OCI-LY1 (cell line): Measurements from ENCODE around the gene PSMC2.

Experiments
- H2AFZ ChIP-seq: fragments of 200-600 bp; sonication (generic), shearing (Covaris generic); 2 replicates; pipeline ENCODE4 v1.6.0; 2014; ENCODE audit warnings: antibody characterized with exemption, mild to moderate bottlenecking, low read length
- H3F3A ChIP-seq: fragments of 200-600 bp; sonication (generic), shearing (Covaris generic); 2 replicates; pipeline ENCODE4 v1.6.0; 2014; ENCODE audit warnings: mild to moderate bottlenecking, antibody characterized with exemption, low read length, moderate library complexity; ENCODE audit not compliant: insufficient read depth
- H3K27ac ChIP-seq: fragments of 200-600 bp; sonication (generic); 2 replicates; pipeline ENCODE4 v1.5.1; 2014; ENCODE audit warnings: low read length, mixed run types, mild to moderate bottlenecking, low read depth; ENCODE audit not compliant: poor library complexity, severe bottlenecking
- H3K27me3 ChIP-seq: fragments of 200-600 bp; sonication (generic); 2 replicates; pipeline ENCODE4 v1.6.0; 2014; ENCODE audit warnings: antibody characterized with exemption, mild to moderate bottlenecking, low read length, moderate library complexity; ENCODE audit not compliant: insufficient read depth
- H3K36me3 ChIP-seq: fragments of 200-600 bp; sonication (generic); 2 replicates; pipeline ENCODE4 v1.6.1; 2014; ENCODE audit warnings: mild to moderate bottlenecking, antibody characterized with exemption, low read length, moderate library complexity, mixed read lengths; ENCODE audit not compliant: insufficient read depth
- H3K4me1 ChIP-seq: fragments of 200-600 bp; sonication (generic); 2 replicates; pipeline ENCODE4 v1.5.1; 2014; ENCODE audit warnings: mild to moderate bottlenecking, low read length, moderate library complexity; ENCODE audit not compliant: insufficient read depth, severe bottlenecking
- H3K4me2 ChIP-seq: fragments of 200-600 bp; sonication (generic), shearing (Covaris generic); 2 replicates; pipeline ENCODE4 v1.6.1; 2014; ENCODE audit warnings: low read length
- H3K4me3 ChIP-seq: fragments of 200-600 bp; sonication (generic); 2 replicates; pipeline ENCODE4 v1.5.1; 2014; ENCODE audit warnings: low read length, low read depth, mild to moderate bottlenecking, mixed read lengths; ENCODE audit not compliant: poor library complexity, severe bottlenecking
- H3K79me2 ChIP-seq: fragments of 200-600 bp; shearing (Covaris generic); 2 replicates; pipeline ENCODE4 v1.6.1; 2016; ENCODE audit warnings: mixed run types, low read length, mixed read lengths; ENCODE audit not compliant: insufficient read depth
- H3K9ac ChIP-seq: fragments of 200-600 bp; sonication (generic), shearing (Covaris generic); 2 replicates; pipeline ENCODE4 v1.6.1; 2014; ENCODE audit warnings: mild to moderate bottlenecking, low read length, mixed read lengths
- H3K9me2 ChIP-seq: fragments of 200-600 bp; sonication (generic), shearing (Covaris generic); 2 replicates; pipeline ENCODE4 v1.6.1; 2014; ENCODE audit warnings: low read depth, mild to moderate bottlenecking, low read length, mixed read lengths
- H3K9me3 ChIP-seq: fragments of 200-600 bp; shearing (Covaris generic); 2 replicates; pipeline ENCODE4 v1.6.1; 2014; ENCODE audit warnings: low read length, mixed read lengths
- H4K20me1 ChIP-seq: fragments of 200-600 bp; sonication (generic), shearing (Covaris generic); 2 replicates; pipeline ENCODE4 v1.6.0; 2016; ENCODE audit warnings: mild to moderate bottlenecking, low read length; ENCODE audit not compliant: insufficient read depth
- CTCF ChIP-seq: fragments of 200-600 bp; sonication (generic), shearing (Covaris generic); IDR thresholded peaks from 2 replicates; pipeline ENCODE4 v1.5.1; 2017; ENCODE audit warnings: mild to moderate bottlenecking, antibody characterized with exemption, low read length, moderate library complexity, mixed read lengths
- EZH2 ChIP-seq: fragments of 200-600 bp; sonication (generic), shearing (Covaris generic); IDR thresholded peaks from 2 replicates; pipeline ENCODE4 v1.8.0; 2017; ENCODE audit warnings: borderline replicate concordance, mixed run types, mild to moderate bottlenecking, antibody characterized with exemption, low read length, moderate library complexity, mixed read lengths

PSMC2 gene

GRCh38 chr7:103316380-103316941, 31.0 kb upstream of the PSMC2 start:
- Histone ChIP-seq H3K79me2 (no peaks in the 10 kb centered on the region), H3K9me2 (no peaks in the 10 kb centered on the region), H3K9ac (no peak overlapping the region), H3F3A (0 out of 2 replicates have a peak, but pooled peaks cover 5% of the 10 kb centered on the region), H3K4me1 (no peaks in the 10 kb centered on the region), H3K27me3 (no peaks in the 10 kb centered on the region), H3K27ac (no peak overlapping the region), H4K20me1 (no peaks in the 10 kb centered on the region), H3K36me3 (peaks cover 97% of the 10 kb centered on the region), H3K4me2 (no peak overlapping the region), H3K4me3 (no peak overlapping the region), H2AFZ (no peak overlapping the region), H3K9me3 (no peaks in the 10 kb centered on the region)
- TF ChIP-seq EZH2 (no peak), CTCF (no peak)

- H3K36me3 ChIP-seq: peaks cover 96% of the 10 kb centered on the region
- no peaks in the 10 kb centered on the region for H3K9me3 ChIP-seq
- no peak overlapping the region for H3K4me2 ChIP-seq
- H3K4me1 ChIP-seq: no peaks in the 10 kb centered on the region
- TF ChIP-seq EZH2 (no peak), CTCF (no peak)
- H3K9me2 ChIP-seq: no peaks in the 10 kb centered on the region
- H3K9ac ChIP-seq: no peak overlapping the region
- no peak overlapping the region for H3K27ac ChIP-seq
- no peak overlapping the region for H2AFZ ChIP-seq
- no peak overlapping the region for H3K4me3 ChIP-seq
- 0 out of 2 replicates have a peak, but pooled peaks cover 5% of the 10 kb centered on the region for H3F3A ChIP-seq
- H4K20me1 ChIP-seq: no peaks in the 10 kb centered on the region
- H3K27me3 ChIP-seq: no peaks in the 10 kb centered on the region
- no peaks in the 10 kb centered on the region for H3K79me2 ChIP-seq
These were observed 30.4 kb upstream of the PSMC2 start for GRCh38 chr7:103317009-103317408.

GRCh38 chr7:103325744-103326143, 21.7 kb upstream of the PSMC2 start:
- H3K4me2 ChIP-seq: no peak overlapping the region
- TF ChIP-seq EZH2 (no peak), CTCF (no peak)
- no peaks in the 10 kb centered on the region for H3K9me3 ChIP-seq
- peaks cover 13% of the 10 kb centered on the region for H3K79me2 ChIP-seq
- H4K20me1 ChIP-seq: no peaks in the 10 kb centered on the region; the same call in 1 of the 2 replicates
- H3K9me2 ChIP-seq: no peaks in the 10 kb centered on the region
- no peak overlapping the region for H3K9ac ChIP-seq
- no peaks in the 10 kb centered on the region for H3K27me3 ChIP-seq
- no peak overlapping the region for H3K27ac ChIP-seq
- 0 out of 2 replicates have a peak, but pooled peaks cover 4% of the 10 kb centered on the region for H3F3A ChIP-seq
- H3K4me1 ChIP-seq: no peaks in the 10 kb centered on the region
- H2AFZ ChIP-seq: no peak overlapping the region
- peaks cover 83% of the 10 kb centered on the region for H3K36me3 ChIP-seq
- no peak overlapping the region for H3K4me3 ChIP-seq
